Dedifferentiated amniotic fluid mesenchymal stem cell (primary cell): ENCODE data around the gene SOCS1.

Experiments
- DNase-seq: peaks from one replicate; pipeline ENCODE4 v3.0.0-alpha.2; 2016; ENCODE audit errors: extremely low spot score

The SOCS1 gene

DNA sequence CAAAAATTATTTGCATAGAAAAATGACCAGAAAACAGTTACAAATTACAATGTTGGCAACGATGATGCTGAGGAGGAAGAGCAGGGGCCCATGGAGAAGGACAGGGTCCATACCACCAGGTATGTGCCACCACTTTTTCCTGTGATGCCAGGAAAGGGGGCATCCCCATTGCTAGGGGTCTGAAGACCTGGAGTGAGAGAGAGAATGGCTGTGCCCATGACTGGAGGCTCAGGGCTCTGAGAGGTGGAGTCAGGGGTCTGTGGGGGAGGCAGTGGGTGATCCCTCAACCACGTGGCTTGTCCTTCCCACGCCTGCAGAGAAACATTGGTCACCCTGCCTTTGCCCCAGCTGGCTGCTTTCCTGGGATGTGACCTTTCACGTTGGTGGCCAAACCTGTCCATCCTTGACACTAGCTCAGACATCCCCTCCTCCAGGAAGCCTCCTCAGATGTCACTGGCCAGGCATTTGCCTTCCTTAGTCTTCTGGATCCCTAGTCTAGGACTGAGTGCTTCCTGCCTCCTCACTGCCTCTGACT, 51.4 kb downstream of the SOCS1 start:
- DNase-seq = no peak
